ENCODE data around the gene LMNB1.
"Not testable (repeated sequence)": the region's sequence is repeated elsewhere in the genome, so short reads cannot be mapped to it uniquely, and the experiment has no call there.

The LMNB1 gene

DNA sequence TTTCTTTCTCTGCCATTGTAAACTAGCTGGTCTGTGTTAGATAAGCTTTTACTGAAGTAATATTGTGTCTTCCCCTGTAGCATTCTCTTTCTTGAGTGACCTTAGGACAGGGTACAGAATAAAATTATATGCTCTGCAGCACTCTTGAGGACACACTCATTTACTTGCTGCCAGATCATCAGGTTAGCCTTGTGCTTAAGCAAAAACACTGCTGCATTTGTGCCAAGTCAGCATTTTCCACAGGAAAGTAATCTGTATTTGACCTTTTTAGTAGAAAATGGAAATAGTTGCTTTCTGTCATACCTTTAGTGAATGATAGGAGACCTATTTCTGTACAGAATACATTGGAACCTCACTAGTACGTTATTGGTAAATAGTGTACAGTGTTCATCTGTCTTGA, 54.2 kb downstream of the LMNB1 start:
- no peak for DNase-seq

- no peak for DNase-seq
Measured at GRCh38 chr5:126836778-126837177, 59.8 kb downstream of the LMNB1 start.

DNA sequence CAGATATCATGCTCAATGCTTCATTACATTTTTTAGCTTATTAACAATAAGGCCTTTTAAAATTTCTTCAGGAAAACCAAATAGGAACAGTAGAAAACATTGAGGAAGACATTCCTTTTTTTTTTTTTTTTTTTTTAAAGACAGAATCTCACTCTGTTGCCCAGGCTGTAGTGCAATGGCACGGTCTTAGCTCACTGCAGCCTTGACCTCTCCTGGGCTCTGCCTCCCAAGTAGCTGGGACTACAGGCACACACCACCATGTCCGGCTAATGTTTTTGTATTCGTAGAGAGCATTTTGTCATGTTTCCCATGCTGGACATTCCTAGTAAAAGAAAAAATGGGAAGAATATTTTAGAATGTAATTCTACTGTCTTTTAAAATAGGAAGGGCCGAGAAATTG, 60.3 kb downstream of the LMNB1 start:
- DNase-seq, result no peak

DNA sequence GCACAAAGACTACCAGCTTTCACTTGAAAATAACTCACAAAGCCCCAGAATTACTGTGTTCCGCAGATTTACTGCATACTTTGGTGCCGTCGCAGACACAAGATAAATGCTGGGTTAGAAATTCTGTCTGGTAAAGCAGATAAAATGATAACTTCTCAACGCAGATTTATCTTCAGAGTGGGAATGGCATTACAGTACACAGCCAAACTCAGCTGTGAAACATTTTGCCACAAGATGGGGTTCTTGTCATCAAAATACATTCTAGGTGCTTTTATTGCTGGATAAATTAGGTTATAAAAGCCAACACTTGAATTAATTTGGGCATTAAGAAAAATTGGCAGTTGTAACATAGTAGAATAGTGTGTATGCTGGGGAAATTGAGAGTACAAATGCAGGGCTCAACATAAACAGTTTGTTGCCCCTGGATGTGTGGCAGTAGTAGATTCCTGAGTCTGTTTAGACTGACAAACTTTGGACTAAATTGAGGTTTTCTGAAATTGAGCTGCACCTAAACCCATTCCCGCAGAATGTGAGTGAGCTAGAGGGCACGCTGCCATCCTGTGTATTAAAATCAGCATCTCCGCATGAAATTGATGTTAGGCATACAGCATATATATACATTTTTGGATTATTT, 61.1 kb downstream of the LMNB1 start:
- DNase-seq, result no peak

- not testable (repeated sequence) for DNase-seq
Measured at GRCh38 chr5:126839407-126839806, 62.5 kb downstream of the LMNB1 start.

DNA sequence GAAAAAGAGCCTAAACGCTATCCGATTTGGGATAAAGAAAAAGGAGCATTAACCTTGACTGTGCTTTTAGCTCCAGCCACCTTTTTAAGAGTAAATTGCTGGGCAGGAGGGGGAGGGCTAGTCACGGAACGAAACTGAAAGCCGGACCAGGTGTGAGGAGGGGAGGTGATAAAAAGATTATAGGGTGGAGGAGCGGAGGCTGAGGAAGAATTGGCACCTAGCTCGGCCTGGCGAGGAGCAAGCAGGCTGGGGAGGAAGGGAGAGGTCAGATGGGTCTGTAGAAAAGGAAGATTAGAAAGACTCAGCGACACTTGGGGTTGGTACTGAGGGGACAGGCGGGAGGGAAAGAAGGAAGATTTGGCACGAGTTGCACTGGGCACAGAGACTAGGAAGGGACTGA, 66.4 kb downstream of the LMNB1 start:
- DNase-seq, result not testable (repeated sequence)

DNA sequence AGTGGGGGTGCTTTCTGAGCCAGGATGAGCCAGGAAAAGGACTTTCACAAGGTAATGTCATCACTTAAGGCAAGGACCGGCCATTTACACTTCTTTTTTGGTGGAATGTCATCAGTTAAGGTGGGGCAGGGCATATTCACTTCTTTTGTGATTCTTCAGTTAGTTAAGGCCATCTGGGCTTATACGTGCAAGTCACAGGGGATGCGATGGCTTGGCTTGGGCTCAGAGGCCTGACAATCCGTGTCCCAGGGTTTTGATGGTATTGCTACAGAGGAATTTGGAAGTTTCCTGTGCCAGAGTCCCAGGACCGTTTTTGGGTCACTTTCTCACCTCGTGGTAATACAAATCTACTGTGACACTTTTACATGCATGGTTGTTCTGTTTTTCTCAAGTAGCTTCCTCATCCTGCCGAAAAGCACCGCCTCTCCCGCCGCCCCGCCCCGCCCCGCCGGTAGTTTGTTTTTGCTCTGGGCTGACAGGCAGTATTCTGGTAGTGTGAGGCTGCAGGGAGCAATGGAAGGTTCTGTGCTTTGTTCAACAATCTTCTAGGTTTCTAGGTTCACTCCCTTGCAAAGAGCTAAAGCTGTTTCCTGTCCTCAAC, 68.6 kb downstream of the LMNB1 start:
- not testable (repeated sequence) for DNase-seq

DNA sequence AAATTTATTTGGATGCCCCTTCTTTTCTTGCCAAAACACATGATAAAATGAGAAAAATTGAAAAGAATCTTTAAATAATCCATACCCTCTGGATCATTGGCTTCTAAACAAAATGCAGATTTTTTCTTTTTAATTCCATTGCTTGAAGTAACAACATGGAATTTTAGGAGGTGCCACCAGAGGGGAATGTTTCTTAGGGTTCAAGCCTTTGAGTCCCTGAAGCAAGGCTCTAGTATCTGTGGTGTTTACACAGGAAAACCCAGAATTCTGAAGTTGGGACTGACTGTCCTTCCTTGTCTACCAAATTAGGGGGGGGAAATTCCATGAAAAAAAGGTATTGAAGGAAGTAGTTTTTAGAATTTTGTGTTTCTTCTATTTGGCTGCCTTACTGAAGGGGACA, 69.4 kb downstream of the LMNB1 start:
- DNase-seq, result no peak

GRCh38 chr5:126846744-126847455, 70.0 kb downstream of the LMNB1 start:
- DNase-seq, result no peak

- DNase-seq, result no peak
Measured at GRCh38 chr5:126847456-126847820, 70.5 kb downstream of the LMNB1 start.

DNA sequence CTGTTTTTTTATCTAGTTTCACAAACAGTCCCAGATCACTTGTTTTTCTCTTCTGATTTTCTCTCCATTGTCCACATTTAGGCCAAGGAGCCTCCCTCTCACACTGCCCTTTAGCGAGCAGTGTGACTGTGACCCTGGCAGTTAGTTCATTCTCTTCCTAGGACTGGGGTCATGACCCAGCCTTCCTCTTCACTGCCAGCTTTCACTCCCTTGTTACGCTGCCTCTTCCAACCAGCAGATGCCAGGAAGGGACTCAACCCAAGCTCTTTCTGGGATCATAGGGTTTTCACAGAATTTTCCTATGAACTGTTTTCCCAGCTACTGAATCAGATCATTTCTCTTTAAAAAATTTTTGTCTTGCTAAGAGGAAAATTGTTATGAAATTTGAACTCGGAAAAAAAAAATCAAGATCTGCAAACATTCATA, 70.9 kb downstream of the LMNB1 start:
- DNase-seq, result no peak

DNA sequence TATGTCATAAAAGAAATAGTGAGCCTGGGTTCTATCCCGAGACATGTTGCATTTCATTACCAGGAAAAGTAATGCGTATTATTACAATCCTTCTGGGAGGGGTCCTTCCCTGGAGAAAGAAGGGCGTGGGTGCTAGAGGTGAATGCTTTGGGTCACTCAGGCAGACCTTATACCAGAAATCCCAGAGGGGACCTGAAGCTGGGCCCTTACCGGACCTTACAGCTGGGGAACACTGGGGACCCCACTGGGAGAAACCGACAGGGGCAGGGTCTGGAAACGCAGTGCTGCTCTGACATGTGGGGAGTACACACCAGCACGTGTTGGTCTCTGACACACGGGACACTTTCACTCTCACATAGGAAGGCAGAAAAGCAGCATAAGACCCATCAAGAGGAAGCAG, 71.3 kb downstream of the LMNB1 start:
- no peak for DNase-seq

- no peak for DNase-seq
Measured at GRCh38 chr5:126849101-126849678, 72.3 kb downstream of the LMNB1 start.

GRCh38 chr5:126851501-126852011, 74.6 kb downstream of the LMNB1 start:
- no peak for DNase-seq

DNA sequence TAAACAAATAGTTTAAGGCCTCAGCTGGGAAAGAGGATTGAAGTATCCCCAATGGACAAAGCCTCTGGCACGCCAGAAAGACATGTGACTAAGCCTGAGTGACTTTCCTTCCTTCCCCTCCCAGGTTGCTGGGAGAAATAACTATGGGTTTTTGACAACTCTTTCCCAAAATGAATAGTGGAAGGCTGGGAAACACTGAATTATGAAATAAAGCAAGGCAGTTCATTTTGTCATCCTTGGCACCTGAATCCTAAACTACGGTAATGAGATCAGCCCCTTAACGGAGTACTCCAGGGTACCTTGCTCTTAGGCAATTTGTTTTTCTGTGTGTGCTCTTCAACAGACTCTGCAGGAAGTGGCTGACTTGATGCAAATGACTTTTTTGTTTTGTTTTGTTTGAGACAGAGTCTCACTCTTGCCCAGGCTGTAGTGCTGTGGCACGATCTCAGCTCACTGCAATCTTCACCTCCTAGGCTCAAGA, 75.2 kb downstream of the LMNB1 start:
- no peak for DNase-seq

DNA sequence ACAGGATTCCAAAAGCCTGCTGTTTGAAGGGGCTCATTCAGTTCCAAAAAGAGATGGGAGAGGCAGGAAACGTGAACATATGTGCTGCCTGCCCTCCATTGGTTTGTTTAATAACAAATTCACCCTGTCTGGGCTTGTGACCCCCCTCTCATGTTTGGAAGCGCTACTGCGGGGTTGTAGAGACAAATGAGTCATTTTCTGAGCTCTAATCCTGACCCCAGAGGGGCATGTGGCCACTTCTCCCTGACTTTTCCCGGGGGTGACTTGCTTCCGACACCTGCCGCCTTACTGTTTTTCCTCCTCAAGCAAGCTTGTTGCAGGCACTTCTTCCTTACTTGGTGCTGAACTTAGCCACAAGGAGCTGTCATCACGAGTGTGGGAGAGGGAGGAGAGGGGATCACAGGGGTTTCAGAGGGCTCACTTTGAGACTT, 75.9 kb downstream of the LMNB1 start:
- DNase-seq, result no peak

DNA sequence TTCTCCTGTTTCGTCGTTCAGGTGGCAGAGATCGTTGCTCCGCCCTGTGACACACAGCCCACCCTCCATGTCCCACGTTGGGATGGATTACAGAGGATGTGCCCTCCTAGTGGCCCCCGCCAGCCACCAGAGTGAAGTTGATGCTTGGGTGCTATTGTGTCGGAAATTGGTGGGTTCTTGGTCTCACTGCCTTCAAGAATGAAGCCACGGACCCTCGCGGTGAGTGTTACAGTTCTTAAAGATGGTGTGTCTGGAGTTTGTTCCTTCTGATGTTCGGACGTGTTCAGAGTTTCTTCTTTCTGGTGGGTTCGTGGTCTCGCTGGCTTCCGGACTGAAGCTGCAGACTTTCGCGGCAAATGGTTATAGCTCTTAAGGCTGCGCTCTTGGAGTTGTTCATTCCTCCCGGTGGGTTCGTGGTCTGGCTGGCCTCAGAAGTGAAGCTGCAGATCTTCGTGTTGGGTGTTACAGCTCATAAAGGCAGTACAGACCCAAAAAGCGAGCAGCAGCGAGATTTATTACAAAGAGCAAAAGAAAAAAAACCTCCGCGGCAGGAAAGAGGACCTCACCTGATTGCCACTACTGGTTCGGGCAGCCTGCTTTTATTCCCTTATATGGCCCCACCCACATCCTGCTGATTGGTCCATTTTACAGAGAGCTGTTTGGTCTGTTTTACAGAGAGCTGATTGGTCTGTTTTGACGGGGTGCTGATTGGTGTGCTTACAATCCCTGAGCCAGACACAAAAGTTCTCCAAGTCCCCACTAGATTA, 76.8 kb downstream of the LMNB1 start:
- DNase-seq, result not testable (repeated sequence)

GRCh38 chr5:126854526-126855110, 77.7 kb downstream of the LMNB1 start:
- DNase-seq, result no peak

DNA sequence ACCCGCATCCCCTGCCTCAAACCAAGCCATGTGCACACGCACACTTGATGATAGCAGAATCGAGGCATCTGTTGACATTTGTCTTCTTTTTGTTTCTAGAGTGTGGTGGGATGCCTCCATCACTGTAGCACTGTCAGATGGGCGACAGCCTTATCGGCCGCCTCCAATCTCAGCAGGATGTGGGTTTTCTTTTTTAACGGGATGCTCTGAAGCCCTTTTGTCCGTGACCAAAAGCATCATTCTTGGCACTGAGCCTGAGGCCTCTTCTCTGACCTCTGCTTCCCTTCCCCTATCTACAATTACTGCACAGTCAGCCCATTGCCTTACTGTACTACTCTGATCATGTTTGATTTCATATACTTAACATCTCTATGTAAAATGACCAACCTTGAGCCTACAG, 78.3 kb downstream of the LMNB1 start:
- no peak for DNase-seq

GRCh38 chr5:126857472-126858410, 80.8 kb downstream of the LMNB1 start:
- DNase-seq, result no peak

- no peak for DNase-seq
Measured at GRCh38 chr5:126858441-126858840, 81.5 kb downstream of the LMNB1 start.

Data from NCI-H187 treated with DMSO at 0.1 percent for 48 hours (cell line).